ENCODE measurements around the gene NNMT.

NNMT gene

GRCh38 chr11:114256967-114257286, 39.3 kb upstream of the NNMT start:
- Histone ChIP-seq H3K27me3 (ENCODE audit: insufficient read depth, low read length) (no peaks in the 10 kb centered on the region), H3K27ac (ENCODE audit: low read depth, low read length) (no peak overlapping the region), H3K4me3 (ENCODE audit: low read length) (no peak overlapping the region), H3K4me1 (ENCODE audit: insufficient read depth, low read length) (peaks cover 22% of the 10 kb centered on the region), H3K36me3 (ENCODE audit: insufficient read depth, low read length) (no peaks in the 10 kb centered on the region), H3K9ac (ENCODE audit: low read depth, low read length) (no peak overlapping the region), H3K9me3 (ENCODE audit: insufficient read depth, low read depth, low read length) (no peaks in the 10 kb centered on the region)
- WGBS = 89% methylated on average over 10 of the region's 10 CpGs

GRCh38 chr11:114257621-114258558, 38.3 kb upstream of the NNMT start:
- H3K27ac ChIP-seq (ENCODE audit: low read depth, low read length) = no peak overlapping the region; the same call in 1 of the 2 replicates
- no peaks in the 10 kb centered on the region for H3K9me3 ChIP-seq (ENCODE audit: insufficient read depth, low read depth, low read length)
- no peaks in the 10 kb centered on the region for H3K27me3 ChIP-seq (ENCODE audit: insufficient read depth, low read length)
- no peak overlapping the region for H3K9ac ChIP-seq (ENCODE audit: low read depth, low read length)
- no peaks in the 10 kb centered on the region for H3K36me3 ChIP-seq (ENCODE audit: insufficient read depth, low read length)
- peaks cover 15% of the 10 kb centered on the region for H3K4me1 ChIP-seq (ENCODE audit: insufficient read depth, low read length)
- H3K4me3 ChIP-seq (ENCODE audit: low read length) = no peak overlapping the region
- 60% methylated on average over 29 of the region's 29 CpGs for WGBS

- Histone ChIP-seq H3K4me1 (ENCODE audit: insufficient read depth, low read length) (peaks cover 11% of the 10 kb centered on the region; the same call in 1 of the 2 replicates), H3K9ac (ENCODE audit: low read depth, low read length) (no peak overlapping the region), H3K27me3 (ENCODE audit: insufficient read depth, low read length) (no peaks in the 10 kb centered on the region), H3K36me3 (ENCODE audit: insufficient read depth, low read length) (no peaks in the 10 kb centered on the region), H3K27ac (ENCODE audit: low read depth, low read length) (no peak overlapping the region), H3K9me3 (ENCODE audit: insufficient read depth, low read depth, low read length) (no peaks in the 10 kb centered on the region), H3K4me3 (ENCODE audit: low read length) (no peak overlapping the region)
- 83% methylated on average over 7 of the region's 7 CpGs for WGBS
These were observed 37.5 kb upstream of the NNMT start for GRCh38 chr11:114258696-114259095.

GRCh38 chr11:114259124-114259526, 37.1 kb upstream of the NNMT start:
- Histone ChIP-seq H3K4me1 (ENCODE audit: insufficient read depth, low read length) (peaks cover 11% of the 10 kb centered on the region; the same call in 1 of the 2 replicates), H3K4me3 (ENCODE audit: low read length) (no peak overlapping the region), H3K9me3 (ENCODE audit: insufficient read depth, low read depth, low read length) (no peaks in the 10 kb centered on the region), H3K36me3 (ENCODE audit: insufficient read depth, low read length) (no peaks in the 10 kb centered on the region), H3K27ac (ENCODE audit: low read depth, low read length) (no peak overlapping the region), H3K9ac (ENCODE audit: low read depth, low read length) (no peak overlapping the region), H3K27me3 (ENCODE audit: insufficient read depth, low read length) (no peaks in the 10 kb centered on the region)
- WGBS = 83% methylated on average over 10 of the region's 10 CpGs

GRCh38 chr11:114259551-114259983, 36.6 kb upstream of the NNMT start:
- Histone ChIP-seq H3K9ac (ENCODE audit: low read depth, low read length) (no peak overlapping the region), H3K27me3 (ENCODE audit: insufficient read depth, low read length) (no peaks in the 10 kb centered on the region), H3K9me3 (ENCODE audit: insufficient read depth, low read depth, low read length) (no peaks in the 10 kb centered on the region), H3K4me3 (ENCODE audit: low read length) (no peak overlapping the region), H3K27ac (ENCODE audit: low read depth, low read length) (no peak overlapping the region), H3K4me1 (ENCODE audit: insufficient read depth, low read length) (peaks cover 11% of the 10 kb centered on the region; the same call in 1 of the 2 replicates), H3K36me3 (ENCODE audit: insufficient read depth, low read length) (no peaks in the 10 kb centered on the region)
- WGBS = 89% methylated on average over 12 of the region's 12 CpGs

GRCh38 chr11:114260077-114260476, 36.1 kb upstream of the NNMT start:
- Histone ChIP-seq H3K27me3 (ENCODE audit: insufficient read depth, low read length) (no peaks in the 10 kb centered on the region), H3K4me3 (ENCODE audit: low read length) (no peak overlapping the region), H3K9ac (ENCODE audit: low read depth, low read length) (no peak overlapping the region), H3K4me1 (ENCODE audit: insufficient read depth, low read length) (peaks cover 13% of the 10 kb centered on the region; the same call in 1 of the 2 replicates), H3K27ac (ENCODE audit: low read depth, low read length) (no peak overlapping the region), H3K36me3 (ENCODE audit: insufficient read depth, low read length) (no peaks in the 10 kb centered on the region), H3K9me3 (ENCODE audit: insufficient read depth, low read depth, low read length) (no peaks in the 10 kb centered on the region)
- 95% methylated on average over 6 of the region's 6 CpGs for WGBS

- Histone ChIP-seq H3K36me3 (ENCODE audit: insufficient read depth, low read length) (no peaks in the 10 kb centered on the region), H3K9me3 (ENCODE audit: insufficient read depth, low read depth, low read length) (no peaks in the 10 kb centered on the region), H3K27ac (ENCODE audit: low read depth, low read length) (no peak overlapping the region), H3K9ac (ENCODE audit: low read depth, low read length) (no peak overlapping the region), H3K27me3 (ENCODE audit: insufficient read depth, low read length) (no peaks in the 10 kb centered on the region), H3K4me1 (ENCODE audit: insufficient read depth, low read length) (peaks cover 13% of the 10 kb centered on the region; the same call in 1 of the 2 replicates), H3K4me3 (ENCODE audit: low read length) (no peak overlapping the region)
- WGBS = 89% methylated on average over 9 of the region's 9 CpGs
These were observed 35.7 kb upstream of the NNMT start for GRCh38 chr11:114260483-114260882.

- H3K27ac ChIP-seq (ENCODE audit: low read depth, low read length) = no peak overlapping the region
- H3K4me1 ChIP-seq (ENCODE audit: insufficient read depth, low read length) = peaks cover 8% of the 10 kb centered on the region; the same call in 1 of the 2 replicates
- H3K4me3 ChIP-seq (ENCODE audit: low read length) = no peak overlapping the region
- WGBS = 92% methylated on average over 7 of the region's 7 CpGs
- no peak overlapping the region for H3K9ac ChIP-seq (ENCODE audit: low read depth, low read length)
- no peaks in the 10 kb centered on the region for H3K9me3 ChIP-seq (ENCODE audit: insufficient read depth, low read depth, low read length)
- H3K36me3 ChIP-seq (ENCODE audit: insufficient read depth, low read length) = no peaks in the 10 kb centered on the region
- H3K27me3 ChIP-seq (ENCODE audit: insufficient read depth, low read length) = no peaks in the 10 kb centered on the region
These were observed 34.4 kb upstream of the NNMT start for GRCh38 chr11:114261791-114262190.

GRCh38 chr11:114262681-114263512, 33.3 kb upstream of the NNMT start:
- H3K27ac ChIP-seq (ENCODE audit: low read depth, low read length) = no peak overlapping the region
- no peaks in the 10 kb centered on the region for H3K27me3 ChIP-seq (ENCODE audit: insufficient read depth, low read length)
- 41% methylated on average over 9 of the region's 9 CpGs for WGBS
- H3K36me3 ChIP-seq (ENCODE audit: insufficient read depth, low read length) = no peaks in the 10 kb centered on the region
- peaks cover 2% of the 10 kb centered on the region; the same call in 1 of the 2 replicates for H3K4me1 ChIP-seq (ENCODE audit: insufficient read depth, low read length)
- no peaks in the 10 kb centered on the region for H3K9me3 ChIP-seq (ENCODE audit: insufficient read depth, low read depth, low read length)
- no peak overlapping the region for H3K9ac ChIP-seq (ENCODE audit: low read depth, low read length)
- H3K4me3 ChIP-seq (ENCODE audit: low read length) = no peak overlapping the region

- no peak overlapping the region for H3K4me3 ChIP-seq (ENCODE audit: low read length)
- H3K27me3 ChIP-seq (ENCODE audit: insufficient read depth, low read length) = no peaks in the 10 kb centered on the region
- no peak overlapping the region for H3K27ac ChIP-seq (ENCODE audit: low read depth, low read length)
- H3K36me3 ChIP-seq (ENCODE audit: insufficient read depth, low read length) = no peaks in the 10 kb centered on the region
- H3K9ac ChIP-seq (ENCODE audit: low read depth, low read length) = no peak overlapping the region
- 93% methylated on average over 7 of the region's 7 CpGs for WGBS
- H3K4me1 ChIP-seq (ENCODE audit: insufficient read depth, low read length) = peaks cover 2% of the 10 kb centered on the region; the same call in 1 of the 2 replicates
- H3K9me3 ChIP-seq (ENCODE audit: insufficient read depth, low read depth, low read length) = no peaks in the 10 kb centered on the region
These were observed 32.6 kb upstream of the NNMT start for GRCh38 chr11:114263513-114264170.

Measured in HUES64 (cell line).